Hindlimb muscle (tissue), 1 donor: ENCODE measurements around the gene TMEM69. TPM values are rescaled to one million over a fixed set of nuclear protein-coding genes. Genes with fewer than 3 reads are reported as not detected.
A peak's percentile ranks its signal among the peaks of the same experiment; 100 is the strongest.
"Not testable (repeated sequence)": the region's sequence is repeated elsewhere in the genome, so short reads cannot be mapped to it uniquely, and the experiment has no call there.

Experiments
- DNase-seq: peaks from one replicate; pipeline ENCODE4 v3.0.0-alpha.2; 2013
- polyA plus RNA-seq: library from polyadenylated mRNA; unstranded; fragments of 120-200 nt; gene quantifications from one replicate; pipeline ENCODE4 v1.2.1, GENCODE V29; 2013; ENCODE audit not compliant: insufficient read length

Gene TMEM69
- 30.4 TPM for polyA plus RNA-seq

- DNase-seq: peak; percentile 90
Observed at GRCh38 chr1:45687754-45688740, at the start of gene TMEM69. TMEM69 (plus strand) TSS chr1:45688181; CDS start chr1:45691069, 2,888 bp downstream.

GRCh38 chr1:45640293-45640692, 47.7 kb upstream of the TMEM69 start:
- no peak for DNase-seq

- no peak for DNase-seq
Observed at GRCh38 chr1:45643321-45643720, 44.7 kb upstream of the TMEM69 start.

GRCh38 chr1:45643978-45644377, 44.0 kb upstream of the TMEM69 start:
- no peak for DNase-seq

- DNase-seq: no peak
Observed at GRCh38 chr1:45644661-45645060, 43.3 kb upstream of the TMEM69 start.

GRCh38 chr1:45647248-45648021, 40.5 kb upstream of the TMEM69 start:
- no peak for DNase-seq

- no peak for DNase-seq
Observed at GRCh38 chr1:45654540-45655280, 33.3 kb upstream of the TMEM69 start.

GRCh38 chr1:45656573-45657226, 31.3 kb upstream of the TMEM69 start:
- no peak for DNase-seq

- no peak for DNase-seq
Observed at GRCh38 chr1:45658171-45658570, 29.8 kb upstream of the TMEM69 start.

- DNase-seq: no peak
Observed at GRCh38 chr1:45659222-45659621, 28.8 kb upstream of the TMEM69 start.

- DNase-seq: no peak
Observed at GRCh38 chr1:45660336-45660735, 27.6 kb upstream of the TMEM69 start.

GRCh38 chr1:45666836-45667235, 21.1 kb upstream of the TMEM69 start:
- no peak for DNase-seq

- no peak for DNase-seq
Observed at GRCh38 chr1:45667321-45668111, 20.5 kb upstream of the TMEM69 start.

- no peak for DNase-seq
Observed at GRCh38 chr1:45668526-45668925, 19.5 kb upstream of the TMEM69 start.

GRCh38 chr1:45669379-45669778, 18.6 kb upstream of the TMEM69 start:
- no peak for DNase-seq

- no peak for DNase-seq
Observed at GRCh38 chr1:45669859-45670655, 17.9 kb upstream of the TMEM69 start.

- DNase-seq: no peak
Observed at GRCh38 chr1:45673956-45674355, 14.0 kb upstream of the TMEM69 start.

GRCh38 chr1:45674478-45674877, 13.5 kb upstream of the TMEM69 start:
- no peak for DNase-seq

GRCh38 chr1:45676553-45676952, 11.4 kb upstream of the TMEM69 start:
- DNase-seq: not testable (repeated sequence)

- DNase-seq: no peak
Observed at GRCh38 chr1:45677751-45678245, 10.2 kb upstream of the TMEM69 start.
